ENCODE results near the gene MDC1. TPM values are rescaled to one million over a fixed set of nuclear protein-coding genes. Genes with fewer than 3 reads are reported as not detected.

Gene MDC1
- total and polyA plus RNA-seq, 2 of the 13 experiments (the other 11 are each of a cell fraction or from before 2014, with no cell fraction given): 8.4 to 14.0 TPM

GRCh38 chr6:30724906-30725667, 8.0 kb upstream of the MDC1 start (continued):
- TF ChIP-seq AFF4 (CRISPR knock-in tag; IDR thresholded peaks at IDR 0.05) (peak; percentile 45; the same call in 1 of the 2 replicates), THAP9 (CRISPR knock-in tag; IDR thresholded peaks at IDR 0.05; ENCODE audit: borderline replicate concordance) (no peak), ZNF737 (CRISPR knock-in tag; IDR thresholded peaks at IDR 0.05; ENCODE audit: borderline replicate concordance) (no peak), MYC (CRISPR knock-in tag; IDR thresholded peaks at IDR 0.05; ENCODE audit: borderline replicate concordance) (no peak), SATB2 (CRISPR knock-in tag; IDR thresholded peaks at IDR 0.05) (no peak), SSRP1 (CRISPR knock-in tag; IDR thresholded peaks at IDR 0.05) (peak; percentile 95), BRCA1 (CRISPR knock-in tag; IDR thresholded peaks at IDR 0.05) (no peak), ZKSCAN5 (CRISPR knock-in tag; IDR thresholded peaks at IDR 0.05) (no peak), TAF1 (CRISPR knock-in tag; IDR thresholded peaks at IDR 0.05) (no peak), ZBTB46 (CRISPR knock-in tag; IDR thresholded peaks at IDR 0.05; ENCODE audit: borderline replicate concordance) (no peak), REPIN1 (CRISPR knock-in tag; IDR thresholded peaks at IDR 0.05; ENCODE audit: borderline replicate concordance, low read depth) (no peak), TRIM22 (IDR thresholded peaks at IDR 0.05) (no peak), SIX4 (CRISPR knock-in tag; IDR thresholded peaks at IDR 0.05) (no peak), THAP11 (CRISPR knock-in tag; IDR thresholded peaks at IDR 0.05) (0 out of 2 replicates have a peak, but pooled peaks have one; percentile 4), TFDP1 (CRISPR knock-in tag; IDR thresholded peaks at IDR 0.05; ENCODE audit: borderline replicate concordance) (no peak), ZNF414 (CRISPR knock-in tag; IDR thresholded peaks at IDR 0.05) (no peak)

All from HepG2 (cell line).